Measurements from ENCODE around the gene ANXA6. TPM values are rescaled to one million over a fixed set of nuclear protein-coding genes. Genes with fewer than 3 reads are reported as not detected.

The ANXA6 gene
- total RNA-seq, 1 experiment from 2014 or later = 51.9 TPM

- H3K4me3 ChIP-seq (ENCODE audit: low read depth, low read length) = no peak overlapping the region
- Mint-ChIP-seq H3K27ac (ENCODE audit: unreplicated experiment) (no peak overlapping the region), H3K36me3 (ENCODE audit: insufficient read depth, unreplicated experiment) (peaks cover 46% of the 10 kb centered on the region), H3K27me3 (ENCODE audit: insufficient read depth, unreplicated experiment) (no peaks in the 10 kb centered on the region), H3K9me3 (ENCODE audit: unreplicated experiment) (no peaks in the 10 kb centered on the region), H3K4me3 (ENCODE audit: unreplicated experiment) (no peak overlapping the region), H3K4me1 (ENCODE audit: low read depth, unreplicated experiment) (peaks cover 10% of the 10 kb centered on the region)
- peaks cover 6% of the 10 kb centered on the region; the same call in 1 of the 2 replicates for H3K4me1 ChIP-seq
- no peaks in the 10 kb centered on the region; the same call in 1 of the 2 replicates for H3K36me3 ChIP-seq (ENCODE audit: control insufficient read depth, insufficient read depth, low read length)
- no peaks in the 10 kb centered on the region for H3K27me3 ChIP-seq (replicated peaks; ENCODE audit: control insufficient read depth, insufficient read depth, low read length)
- no TSS peak for BruUV-seq (replicated peaks)
- DNase-seq = no peak
- POLR2A ChIA-PET = no interaction called here
- TF ChIP-seq CTCF (IDR thresholded peaks at IDR 0.05; ENCODE audit: insufficient read depth in 1 of 2, low read depth in 1 of 2, low read length in 1 of 2, severe bottlenecking in 1 of 2, unreplicated experiment in 1 of 2) = no peak
- CTCF ChIA-PET = no interaction called here
- no peaks in the 10 kb centered on the region for H3K9me3 ChIP-seq
- intact Hi-C loops (cut with micrococcal nuclease; ENCODE audit: unreplicated experiment) = no loop called here
Measured at GRCh38 chr5:151056379-151057325, 100.9 kb downstream of the ANXA6 start.

GRCh38 chr5:151055336-151055735 lies 102.2 kb downstream of the ANXA6 start:
- no peak for TF ChIP-seq CTCF (IDR thresholded peaks at IDR 0.05; ENCODE audit: insufficient read depth in 1 of 2, low read depth in 1 of 2, low read length in 1 of 2, severe bottlenecking in 1 of 2, unreplicated experiment in 1 of 2)
- H3K36me3 Mint-ChIP-seq (ENCODE audit: insufficient read depth, unreplicated experiment) = peaks cover 39% of the 10 kb centered on the region
- no peak for DNase-seq
- no peaks in the 10 kb centered on the region for H3K9me3 ChIP-seq
- no TSS peak for BruUV-seq (replicated peaks)
- H3K36me3 ChIP-seq (ENCODE audit: control insufficient read depth, insufficient read depth, low read length) = peaks cover 2% of the 10 kb centered on the region; the same call in 1 of the 2 replicates
- intact Hi-C loops (cut with micrococcal nuclease; ENCODE audit: unreplicated experiment) = no loop called here
- H3K4me1 ChIP-seq = peaks cover 6% of the 10 kb centered on the region; the same call in 1 of the 2 replicates
- ChIA-PET CTCF (interaction anchor here (1.4 kb wide), 1 partner anchor 60 kb away, joined by 3 read pairs; no protein-coding TSS in a partner anchor), POLR2A (no interaction called here)
- H3K27me3 Mint-ChIP-seq (ENCODE audit: insufficient read depth, unreplicated experiment) = no peaks in the 10 kb centered on the region
- no peak overlapping the region for H3K4me3 ChIP-seq (ENCODE audit: low read depth, low read length)
- no peaks in the 10 kb centered on the region for H3K27me3 ChIP-seq (replicated peaks; ENCODE audit: control insufficient read depth, insufficient read depth, low read length)
- H3K4me1 Mint-ChIP-seq (ENCODE audit: low read depth, unreplicated experiment) = peaks cover 10% of the 10 kb centered on the region
- no peaks in the 10 kb centered on the region for H3K9me3 Mint-ChIP-seq (ENCODE audit: unreplicated experiment)
- H3K4me3 Mint-ChIP-seq (ENCODE audit: unreplicated experiment) = no peak overlapping the region
- peak overlapping the region; percentile 48 for H3K27ac Mint-ChIP-seq (ENCODE audit: unreplicated experiment)

- intact Hi-C loops (cut with micrococcal nuclease; ENCODE audit: unreplicated experiment) = no loop called here
- Mint-ChIP-seq H3K27me3 (ENCODE audit: insufficient read depth, unreplicated experiment) (no peaks in the 10 kb centered on the region), H3K4me3 (ENCODE audit: unreplicated experiment) (no peak overlapping the region), H3K4me1 (ENCODE audit: low read depth, unreplicated experiment) (peaks cover 10% of the 10 kb centered on the region), H3K36me3 (ENCODE audit: insufficient read depth, unreplicated experiment) (peaks cover 39% of the 10 kb centered on the region), H3K9me3 (ENCODE audit: unreplicated experiment) (no peaks in the 10 kb centered on the region), H3K27ac (ENCODE audit: unreplicated experiment) (peak overlapping the region; percentile 48)
- no TSS peak for BruUV-seq (replicated peaks)
- H3K9me3 ChIP-seq = no peaks in the 10 kb centered on the region
- H3K36me3 ChIP-seq (ENCODE audit: control insufficient read depth, insufficient read depth, low read length) = peaks cover 2% of the 10 kb centered on the region; the same call in 1 of the 2 replicates
- H3K27me3 ChIP-seq (replicated peaks; ENCODE audit: control insufficient read depth, insufficient read depth, low read length) = no peaks in the 10 kb centered on the region
- ChIA-PET POLR2A (no interaction called here), CTCF (interaction anchor here (1.4 kb wide), 1 partner anchor 60 kb away, joined by 3 read pairs; no protein-coding TSS in a partner anchor)
- H3K4me1 ChIP-seq = peaks cover 6% of the 10 kb centered on the region; the same call in 1 of the 2 replicates
- H3K4me3 ChIP-seq (ENCODE audit: low read depth, low read length) = no peak overlapping the region
- TF ChIP-seq CTCF (IDR thresholded peaks at IDR 0.05; ENCODE audit: insufficient read depth in 1 of 2, low read depth in 1 of 2, low read length in 1 of 2, severe bottlenecking in 1 of 2, unreplicated experiment in 1 of 2) = no peak
- peak in 1 of 2 experiments; percentile 55 for DNase-seq
Measured at GRCh38 chr5:151054709-151055108, 102.9 kb downstream of the ANXA6 start.
